ENCODE measurements around the gene WNT9A.
"Not testable (repeated sequence)": the region's sequence is repeated elsewhere in the genome, so short reads cannot be mapped to it uniquely, and the experiment has no call there.

- TF ChIP-seq CTCF (conservative IDR thresholded peaks at IDR 0.05; ENCODE audit: low read length); EZH2phosphoT487 (IDR thresholded peaks at IDR 0.05; ENCODE audit: borderline replicate concordance, low read depth, low read length): not testable (repeated sequence)
These were observed 19.0 kb upstream of the WNT9A start for GRCh38 chr1:227966733-227967132.
